ENCODE results near the gene TMEM185B. TPM values are rescaled to one million over a fixed set of nuclear protein-coding genes. Genes with fewer than 3 reads are reported as not detected.

TMEM185B gene
- total RNA-seq, 4 donors from 2014 or later, result 11.6 to 33.3 (median 20.1) TPM

GRCh38 chr2:120224256-120224655 is 1.1 kb upstream of the TMEM185B start:
- peak overlapping the region in 2 of 4 donors; percentile 57 to 91 for H3K4me3 ChIP-seq
- DNase-seq, result peak in 1 of 3 donors; percentile 47
- TF ChIP-seq POLR2A (IDR thresholded peaks at IDR 0.05), result no peak
- TF ChIP-seq, protein P1, sequence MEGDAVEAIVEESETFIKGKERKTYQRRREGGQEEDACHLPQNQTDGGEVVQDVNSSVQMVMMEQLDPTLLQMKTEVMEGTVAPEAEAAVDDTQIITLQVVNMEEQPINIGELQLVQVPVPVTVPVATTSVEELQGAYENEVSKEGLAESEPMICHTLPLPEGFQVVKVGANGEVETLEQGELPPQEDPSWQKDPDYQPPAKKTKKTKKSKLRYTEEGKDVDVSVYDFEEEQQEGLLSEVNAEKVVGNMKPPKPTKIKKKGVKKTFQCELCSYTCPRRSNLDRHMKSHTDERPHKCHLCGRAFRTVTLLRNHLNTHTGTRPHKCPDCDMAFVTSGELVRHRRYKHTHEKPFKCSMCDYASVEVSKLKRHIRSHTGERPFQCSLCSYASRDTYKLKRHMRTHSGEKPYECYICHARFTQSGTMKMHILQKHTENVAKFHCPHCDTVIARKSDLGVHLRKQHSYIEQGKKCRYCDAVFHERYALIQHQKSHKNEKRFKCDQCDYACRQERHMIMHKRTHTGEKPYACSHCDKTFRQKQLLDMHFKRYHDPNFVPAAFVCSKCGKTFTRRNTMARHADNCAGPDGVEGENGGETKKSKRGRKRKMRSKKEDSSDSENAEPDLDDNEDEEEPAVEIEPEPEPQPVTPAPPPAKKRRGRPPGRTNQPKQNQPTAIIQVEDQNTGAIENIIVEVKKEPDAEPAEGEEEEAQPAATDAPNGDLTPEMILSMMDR (IDR thresholded peaks at IDR 0.05), result no peak
- H3K36me3 ChIP-seq, result no peaks in the 10 kb centered on the region
- peaks cover 5 to 28% (median 10%) of the 10 kb centered on the region in 4 donors for H3K4me1 ChIP-seq
- no peaks in the 10 kb centered on the region for H3K9me3 ChIP-seq
- H3K27ac ChIP-seq, result peak overlapping the region in 1 of 4 donors; percentile 94
- no peaks in the 10 kb centered on the region for H3K27me3 ChIP-seq

DNA sequence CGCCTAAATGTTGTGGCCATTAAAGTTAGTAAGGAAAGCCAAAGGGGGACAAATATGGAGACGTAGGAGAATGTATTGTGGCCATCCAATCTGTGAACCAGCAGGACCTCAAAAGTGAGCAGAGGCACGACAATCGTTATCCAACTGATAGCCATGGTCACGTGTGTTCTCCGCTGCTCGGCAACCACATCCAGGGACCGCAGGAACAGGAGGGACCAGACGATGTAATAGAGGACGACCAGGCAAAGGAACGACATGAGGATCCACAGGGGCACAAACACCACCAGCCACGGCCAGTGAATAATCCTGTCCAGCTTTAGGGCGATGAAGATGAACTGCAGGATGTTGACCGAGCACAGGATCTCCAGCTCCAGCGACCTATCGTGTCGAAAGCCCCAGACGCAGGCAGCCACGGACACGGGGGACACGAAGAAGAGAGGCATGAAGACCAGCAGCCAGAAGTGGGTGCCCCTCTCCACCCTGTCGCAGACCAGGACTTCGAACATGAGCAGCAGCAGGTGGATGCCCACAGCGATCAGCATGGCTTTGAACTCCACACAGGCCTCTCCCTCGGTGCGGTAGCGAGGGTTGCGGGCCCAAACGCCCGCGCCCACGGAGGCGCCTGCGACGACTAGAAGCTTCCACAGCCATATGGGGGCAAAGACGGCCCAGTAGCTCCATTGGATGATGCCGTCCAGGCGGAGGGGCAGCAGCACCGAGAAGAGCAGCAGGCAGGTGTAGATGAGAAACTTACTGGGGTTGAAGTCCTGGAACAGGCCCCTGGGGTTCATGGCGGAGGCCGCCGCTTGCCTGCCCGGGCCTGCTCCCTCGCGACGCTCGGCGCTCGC is 790 bp downstream of the TMEM185B start:
- DNase-seq, result no peak
- Histone ChIP-seq H3K4me3 (peak overlapping the region; percentile 57 to 91 (median 78)), H3K36me3 (no peaks in the 10 kb centered on the region), H3K27me3 (no peaks in the 10 kb centered on the region), H3K9me3 (no peaks in the 10 kb centered on the region), H3K4me1 (peaks cover 5 to 28% (median 10%) of the 10 kb centered on the region in 4 donors), H3K27ac (peak overlapping the region; percentile 94 to 99 (median 97))
- TF ChIP-seq, protein P1 (IDR thresholded peaks at IDR 0.05), result no peak

DNA sequence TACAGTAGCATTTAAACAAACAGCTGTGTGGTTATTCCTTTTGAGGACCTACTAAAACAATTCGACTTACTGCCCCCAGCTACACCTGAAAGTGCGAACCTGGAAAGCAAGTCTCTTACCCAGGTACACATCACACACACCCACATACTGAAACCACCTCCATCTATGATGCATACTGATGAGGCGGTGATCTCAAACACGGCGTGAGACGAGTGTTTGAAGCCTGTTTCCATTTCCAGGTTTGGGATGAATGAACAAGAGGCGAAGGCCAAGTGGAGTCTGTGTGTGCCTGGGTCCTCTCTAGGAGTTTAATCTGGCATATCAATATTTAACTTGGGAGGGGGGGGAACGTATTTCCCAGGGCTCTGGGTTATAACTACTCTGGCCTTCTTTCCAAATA is 1.6 kb downstream of the TMEM185B start:
- no peaks in the 10 kb centered on the region for H3K36me3 ChIP-seq
- H3K9me3 ChIP-seq, result no peaks in the 10 kb centered on the region
- H3K27me3 ChIP-seq, result no peaks in the 10 kb centered on the region
- no peak overlapping the region for H3K27ac ChIP-seq
- no peak overlapping the region for H3K4me3 ChIP-seq
- TF ChIP-seq, protein P1 (IDR thresholded peaks at IDR 0.05), result no peak
- TF ChIP-seq POLR2A (IDR thresholded peaks at IDR 0.05), result no peak
- H3K4me1 ChIP-seq, result peaks cover 5 to 28% (median 10%) of the 10 kb centered on the region in 4 donors
- peak in 1 of 3 donors; percentile 31 for DNase-seq

DNA sequence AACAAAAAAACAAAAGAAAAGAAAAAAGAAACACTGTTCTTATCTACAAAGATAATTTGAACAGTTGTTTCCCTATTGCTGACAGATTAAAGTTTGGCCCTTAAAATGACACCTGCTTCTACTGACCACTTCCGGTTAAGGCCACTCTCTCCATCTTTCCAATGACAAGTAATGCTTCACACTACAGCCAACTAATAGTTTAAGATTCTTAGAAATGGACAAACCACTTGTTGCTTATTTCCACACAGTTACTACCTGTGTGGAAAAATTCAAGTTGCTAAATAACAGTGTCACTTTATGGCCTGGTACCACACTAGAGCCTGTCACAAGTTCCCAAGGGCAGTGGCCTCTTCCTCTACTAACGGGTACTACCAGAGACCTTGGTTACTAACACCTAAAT is 2.4 kb downstream of the TMEM185B start:
- Histone ChIP-seq H3K27ac (no peak overlapping the region), H3K36me3 (no peaks in the 10 kb centered on the region)
- no peak for TF ChIP-seq POLR2A (IDR thresholded peaks at IDR 0.05)
- TF ChIP-seq, protein P1 (IDR thresholded peaks at IDR 0.05), result no peak

DNA sequence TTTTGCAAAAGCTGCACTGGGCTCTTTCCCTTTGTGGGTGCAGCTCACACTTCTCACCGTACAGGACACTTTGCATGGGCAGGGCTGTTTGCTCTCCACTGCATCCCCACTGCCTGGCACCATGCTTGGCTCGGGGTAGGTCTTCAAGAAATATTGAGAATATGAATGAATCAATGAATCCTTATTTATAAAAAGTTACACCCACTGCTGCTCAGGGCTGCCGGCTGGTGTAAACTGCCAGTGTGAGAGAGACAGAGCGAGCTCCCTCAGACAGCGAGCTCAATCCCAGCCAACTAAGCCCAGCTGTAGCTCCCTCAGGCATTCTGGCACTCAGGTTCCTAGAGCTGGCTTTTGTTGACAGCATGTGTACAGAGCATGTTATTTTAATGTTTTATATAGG is 3.4 kb downstream of the TMEM185B start:
- Histone ChIP-seq H3K36me3 (no peaks in the 10 kb centered on the region), H3K4me3 (no peak overlapping the region), H3K9me3 (no peaks in the 10 kb centered on the region), H3K4me1 (peaks cover 5 to 28% (median 10%) of the 10 kb centered on the region in 4 donors), H3K27me3 (no peaks in the 10 kb centered on the region), H3K27ac (no peak overlapping the region)
- TF ChIP-seq, protein P1 (IDR thresholded peaks at IDR 0.05), result no peak
- TF ChIP-seq POLR2A (IDR thresholded peaks at IDR 0.05), result no peak
- DNase-seq, result peak in 1 of 3 donors; percentile 23

More for the DNA sequence above, 2.4 kb downstream of the TMEM185B start:
- no peak overlapping the region for H3K4me3 ChIP-seq
- no peaks in the 10 kb centered on the region for H3K9me3 ChIP-seq
- DNase-seq, result no peak
- peaks cover 5 to 28% (median 10%) of the 10 kb centered on the region in 4 donors for H3K4me1 ChIP-seq
- no peaks in the 10 kb centered on the region for H3K27me3 ChIP-seq
